Activated B cell treated with CpG ODN at 0.5 μM for 24 hours (primary cell): ENCODE results near the gene OSBPL5. TPM values are rescaled to one million over a fixed set of nuclear protein-coding genes. Genes with fewer than 3 reads are reported as not detected.

Experiments
- ATAC-seq: fragments of 200-7000 bp; cut with Tn5 transposase; one replicate; pipeline ENCODE4 v1.10.0; 2021; ENCODE audit warnings: low read depth, mild to moderate bottlenecking, moderate library complexity
- CTCF ChIA-PET: fragments of 350-600 bp; sonication (Branson Sonifier 250); formaldehyde crosslinking; loops from one replicate; lab custom pipeline; 2021; ENCODE audit warnings: antibody characterized with exemption; lab: Charles Lee
- POLR2A ChIA-PET: fragments of 350-600 bp; sonication (Branson Sonifier 250); formaldehyde crosslinking; loops from one replicate; lab custom pipeline; 2021; ENCODE audit warnings: antibody characterized with exemption; lab: Charles Lee
- DNase-seq: peaks from one replicate; pipeline ENCODE4 v3.0.0; 2022
- H3K27ac Mint-ChIP-seq: one replicate; pipeline ENCODE4 v1.8.0; 2020; ENCODE audit warnings: mixed read lengths
- H3K27me3 Mint-ChIP-seq: one replicate; pipeline ENCODE4 v1.8.0; 2021; ENCODE audit warnings: mixed read lengths
- H3K36me3 Mint-ChIP-seq: one replicate; pipeline ENCODE4 v1.8.0; 2021; ENCODE audit warnings: low read depth, mixed read lengths
- H3K4me1 Mint-ChIP-seq: one replicate; pipeline ENCODE4 v1.8.0; 2021; ENCODE audit warnings: mixed read lengths
- H3K4me3 Mint-ChIP-seq: one replicate; pipeline ENCODE4 v1.8.0; 2020; ENCODE audit warnings: mild to moderate bottlenecking, mixed read lengths
- H3K9me3 Mint-ChIP-seq: one replicate; pipeline ENCODE4 v1.8.0; 2020; ENCODE audit warnings: mixed read lengths
- intact Hi-C: fragments of 100-400 bp; cut with micrococcal nuclease; formaldehyde crosslinking; loops from one replicate; pipeline ENCODE4 v1.15.1; 2024
- total RNA-seq: library from RNA; stranded (reverse); gene quantifications from 2 replicates; pipeline ENCODE4 v1.2.3, GENCODE V29; 2022
- TF ChIP-seq, protein P1 (sequence below): fragments of 200-600 bp; IDR thresholded peaks from one replicate; pipeline ENCODE4 v1.8.0; 2022; ENCODE audit warnings: antibody characterized with exemption, mild to moderate bottlenecking

The OSBPL5 gene
- total RNA-seq, 1 donor from 2014 or later = not detected

DNA sequence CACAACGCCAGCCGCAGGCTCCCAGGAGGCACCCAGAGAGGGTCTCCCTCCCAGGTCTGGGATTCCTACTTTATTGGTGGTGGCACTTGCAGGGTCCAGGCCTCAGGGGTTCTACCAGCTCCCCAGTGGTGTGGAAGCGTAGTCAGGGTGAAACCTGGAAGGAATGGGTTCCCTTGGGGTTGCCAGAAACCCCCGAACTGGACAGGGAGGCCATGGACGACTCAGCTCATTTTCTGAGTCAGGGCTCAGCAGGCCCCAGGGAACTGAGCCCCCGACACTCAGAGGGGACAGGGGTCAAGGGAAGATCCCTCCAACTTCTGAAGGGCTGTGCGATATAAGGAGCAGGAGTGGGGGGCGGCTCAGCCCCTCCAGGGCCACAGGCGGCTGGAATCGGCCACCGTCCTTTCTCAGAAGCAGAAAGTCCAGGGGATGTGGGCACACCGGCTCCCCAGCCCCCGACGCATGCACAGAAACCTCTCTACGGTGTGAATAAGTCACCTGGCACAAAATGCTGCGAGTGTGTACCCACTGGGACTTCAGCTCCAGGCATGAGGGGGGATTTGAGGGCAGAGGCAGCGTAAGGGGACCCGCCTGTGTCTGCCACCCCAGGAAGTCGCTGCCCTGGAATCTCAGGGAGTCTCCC lies 28.4 kb upstream of the OSBPL5 start:
- Mint-ChIP-seq H3K4me3 (no peak overlapping the region), H3K4me1 (no peaks in the 10 kb centered on the region), H3K9me3 (no peaks in the 10 kb centered on the region), H3K27me3 (no peaks in the 10 kb centered on the region), H3K27ac (no peak overlapping the region), H3K36me3 (no peaks in the 10 kb centered on the region)
- intact Hi-C loops = no loop called here
- POLR2A ChIA-PET = no interaction called here
- TF ChIP-seq, protein P1, sequence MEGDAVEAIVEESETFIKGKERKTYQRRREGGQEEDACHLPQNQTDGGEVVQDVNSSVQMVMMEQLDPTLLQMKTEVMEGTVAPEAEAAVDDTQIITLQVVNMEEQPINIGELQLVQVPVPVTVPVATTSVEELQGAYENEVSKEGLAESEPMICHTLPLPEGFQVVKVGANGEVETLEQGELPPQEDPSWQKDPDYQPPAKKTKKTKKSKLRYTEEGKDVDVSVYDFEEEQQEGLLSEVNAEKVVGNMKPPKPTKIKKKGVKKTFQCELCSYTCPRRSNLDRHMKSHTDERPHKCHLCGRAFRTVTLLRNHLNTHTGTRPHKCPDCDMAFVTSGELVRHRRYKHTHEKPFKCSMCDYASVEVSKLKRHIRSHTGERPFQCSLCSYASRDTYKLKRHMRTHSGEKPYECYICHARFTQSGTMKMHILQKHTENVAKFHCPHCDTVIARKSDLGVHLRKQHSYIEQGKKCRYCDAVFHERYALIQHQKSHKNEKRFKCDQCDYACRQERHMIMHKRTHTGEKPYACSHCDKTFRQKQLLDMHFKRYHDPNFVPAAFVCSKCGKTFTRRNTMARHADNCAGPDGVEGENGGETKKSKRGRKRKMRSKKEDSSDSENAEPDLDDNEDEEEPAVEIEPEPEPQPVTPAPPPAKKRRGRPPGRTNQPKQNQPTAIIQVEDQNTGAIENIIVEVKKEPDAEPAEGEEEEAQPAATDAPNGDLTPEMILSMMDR = no peak
- DNase-seq = no peak
- CTCF ChIA-PET = no interaction called here
- no peak for ATAC-seq

DNA sequence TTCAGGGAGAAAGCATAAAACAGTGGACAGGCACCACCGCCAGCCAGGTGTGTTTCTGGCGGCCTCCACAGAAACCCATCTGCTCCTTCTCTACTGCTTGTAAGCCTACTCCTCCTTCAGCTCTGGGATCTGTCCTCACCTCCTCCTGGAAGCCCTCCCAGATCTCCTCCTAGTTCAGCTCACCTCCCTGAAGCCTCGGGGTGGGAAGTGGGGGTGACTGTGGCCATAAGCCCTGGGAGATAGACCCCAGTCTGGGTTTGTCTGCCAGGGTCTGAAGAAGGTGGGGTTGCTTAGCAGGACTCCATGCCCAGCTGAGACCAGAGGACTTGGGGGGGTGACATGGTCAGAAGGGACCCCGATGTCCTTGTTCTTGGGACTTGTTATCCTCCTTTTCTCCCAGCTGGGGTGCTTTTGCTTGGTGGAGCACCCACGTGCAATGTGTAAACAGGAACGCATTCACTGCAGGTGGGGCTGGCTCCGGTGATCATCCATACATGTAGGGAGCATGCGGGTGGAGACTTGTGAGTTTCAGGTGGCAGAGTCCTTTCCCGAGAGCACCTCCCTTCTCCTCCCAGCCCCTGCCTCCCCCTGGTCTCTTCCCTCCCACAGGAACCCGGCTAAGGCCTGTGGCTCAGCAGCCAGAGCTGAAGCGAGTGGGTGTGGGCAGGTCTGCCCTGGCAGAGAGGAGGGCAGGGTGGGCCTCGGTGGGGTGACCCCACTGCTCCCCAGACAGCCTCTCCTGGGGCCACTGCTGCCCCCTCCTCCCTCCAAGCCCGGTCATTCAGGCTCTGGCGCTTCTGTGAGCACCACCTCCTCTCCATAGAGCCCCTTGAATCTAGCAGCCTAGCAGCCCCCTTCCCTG lies 27.6 kb upstream of the OSBPL5 start:
- TF ChIP-seq, protein P1 = no peak
- Mint-ChIP-seq H3K9me3 (no peaks in the 10 kb centered on the region), H3K4me3 (no peak overlapping the region), H3K27me3 (no peaks in the 10 kb centered on the region), H3K36me3 (no peaks in the 10 kb centered on the region), H3K27ac (no peak overlapping the region), H3K4me1 (no peaks in the 10 kb centered on the region)
- no peak for ATAC-seq
- POLR2A ChIA-PET = no interaction called here
- DNase-seq = no peak
- intact Hi-C loops = no loop called here
- CTCF ChIA-PET = no interaction called here

DNA sequence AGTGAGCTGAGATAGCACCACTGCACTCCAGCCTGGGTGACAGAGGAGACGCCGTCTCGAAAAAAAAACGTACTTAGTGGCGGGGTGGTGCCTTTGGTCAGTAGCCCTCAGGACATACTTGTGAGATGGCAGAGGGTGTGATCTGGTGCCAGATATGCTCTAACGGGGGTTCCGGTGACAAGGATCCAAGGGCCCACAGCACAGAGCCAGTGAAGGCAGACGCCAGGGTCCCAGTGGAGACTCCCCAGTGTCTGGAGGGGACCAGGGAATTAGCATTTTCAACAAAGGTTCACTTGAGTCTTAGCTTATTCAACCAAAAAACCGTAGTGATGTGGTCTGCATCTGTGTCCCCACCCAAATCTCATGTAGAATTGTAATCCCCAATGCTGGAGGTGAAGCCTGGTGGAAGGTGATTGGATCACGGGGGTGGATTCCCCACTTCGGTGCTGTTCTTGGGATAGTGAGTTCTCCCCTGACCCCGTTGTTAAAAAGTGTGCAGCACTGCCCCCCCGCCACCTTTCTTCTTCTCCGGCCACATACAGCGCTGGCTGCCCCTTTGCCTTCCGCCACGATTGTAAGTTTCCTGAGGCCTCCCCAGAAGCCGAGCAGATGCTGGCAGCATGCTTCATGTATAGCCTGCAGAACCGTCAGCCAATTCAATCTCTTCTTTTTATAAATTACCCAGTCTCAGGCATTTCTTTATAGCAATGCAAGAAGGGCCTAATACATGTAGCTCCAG lies 26.6 kb upstream of the OSBPL5 start:
- H3K27ac Mint-ChIP-seq = no peak overlapping the region
- H3K27me3 Mint-ChIP-seq = no peaks in the 10 kb centered on the region
- TF ChIP-seq, protein P1 = no peak
- POLR2A ChIA-PET = no interaction called here
- DNase-seq (no peak), ATAC-seq (no peak)
- H3K9me3 Mint-ChIP-seq = no peaks in the 10 kb centered on the region
- H3K4me3 Mint-ChIP-seq = no peak overlapping the region
- intact Hi-C loops = no loop called here
- CTCF ChIA-PET = interaction anchor here (0.7 kb wide), 1 partner anchor 764 kb away, joined by 3 read pairs; no protein-coding TSS in a partner anchor
- no peaks in the 10 kb centered on the region for H3K4me1 Mint-ChIP-seq
- H3K36me3 Mint-ChIP-seq = no peaks in the 10 kb centered on the region

DNA sequence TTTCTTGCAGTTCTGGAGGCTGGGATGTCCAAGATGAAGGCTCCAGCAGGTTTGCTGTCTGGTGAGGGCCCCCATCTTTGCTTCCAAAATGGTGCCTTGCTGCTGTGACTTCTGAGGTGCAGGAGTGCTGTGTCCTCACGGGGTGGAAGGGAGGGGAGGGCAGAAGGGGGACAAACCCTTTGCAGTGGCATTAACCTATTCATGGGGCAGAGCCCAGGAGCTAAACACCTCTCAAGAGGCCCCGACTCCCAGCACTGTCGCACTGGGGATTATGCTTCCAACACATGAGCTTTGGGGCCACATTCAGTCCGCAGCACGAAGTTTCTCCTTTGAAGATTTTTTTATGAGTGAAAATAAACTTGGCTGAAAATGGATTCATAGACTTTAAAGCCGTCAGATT lies 25.5 kb upstream of the OSBPL5 start:
- Mint-ChIP-seq H3K27me3 (peaks cover 2% of the 10 kb centered on the region), H3K9me3 (no peaks in the 10 kb centered on the region), H3K27ac (no peak overlapping the region), H3K4me3 (no peak overlapping the region), H3K4me1 (no peaks in the 10 kb centered on the region), H3K36me3 (no peaks in the 10 kb centered on the region)
- ATAC-seq (no peak), DNase-seq (no peak)
- ChIA-PET CTCF (no interaction called here), POLR2A (no interaction called here)
- TF ChIP-seq, protein P1 = no peak
- intact Hi-C loops = no loop called here
